Liver (tissue), 3 donors: ENCODE data around the gene DCXR.

Source experiments
- FOXA1 ChIP-seq: IDR thresholded peaks from 2 replicates; pipeline ENCODE4 v1.6.1; 2016; ENCODE audit warnings: antibody characterized with exemption
- HNF4A ChIP-seq, 2 donors: conservative IDR thresholded peaks; 2 replicates each; pipeline ENCODE4 v1.6.1; 2016; ENCODE audit warnings: antibody characterized with exemption in 2 of 2, mild to moderate bottlenecking in 2 of 2
- HNF4G ChIP-seq: IDR thresholded peaks from 2 replicates; pipeline ENCODE4 v1.6.1; 2016; ENCODE audit warnings: antibody characterized with exemption
- JUND ChIP-seq, 2 donors: IDR thresholded peaks; 2 replicates each; pipeline ENCODE4 v1.6.1; 2016; ENCODE audit warnings: antibody characterized with exemption in 2 of 2
- NR2F2 ChIP-seq: IDR thresholded peaks from 2 replicates; pipeline ENCODE4 v1.6.1; 2016; ENCODE audit warnings: antibody characterized with exemption
- RAD21 ChIP-seq, 2 donors: IDR thresholded peaks; 2 replicates each; pipeline ENCODE4 v1.6.1; 2016; ENCODE audit warnings: antibody characterized with exemption in 2 of 2, mild to moderate bottlenecking in 2 of 2
- SP1 ChIP-seq: IDR thresholded peaks from 2 replicates; pipeline ENCODE4 v1.6.1; 2018; ENCODE audit warnings: antibody characterized with exemption, mild to moderate bottlenecking
- TAF1 ChIP-seq: conservative IDR thresholded peaks from 2 replicates; pipeline ENCODE4 v1.6.1; 2016; ENCODE audit warnings: antibody characterized with exemption, mild to moderate bottlenecking
- YY1 ChIP-seq: IDR thresholded peaks from 2 replicates; pipeline ENCODE4 v1.6.1; 2016; ENCODE audit warnings: antibody characterized with exemption, mild to moderate bottlenecking
- TF ChIP-seq, protein P1 (sequence below): IDR thresholded peaks from 2 replicates; pipeline ENCODE4 v1.6.1; 2016; ENCODE audit warnings: antibody characterized with exemption
- TF ChIP-seq, protein P2 (sequence below): fragments of 150-350 bp; IDR thresholded peaks from 2 replicates; pipeline ENCODE4 v1.5.1; 2017; ENCODE audit warnings: improper control_type of control experiment, low read depth, low read length; ENCODE audit not compliant: missing input control
- TF ChIP-seq, protein P3 (sequence below): IDR thresholded peaks from 2 replicates; pipeline ENCODE4 v1.6.1; 2016; ENCODE audit warnings: antibody characterized with exemption
- TF ChIP-seq, protein P4 (sequence below): IDR thresholded peaks from 2 replicates; pipeline ENCODE4 v1.6.1; 2016; ENCODE audit warnings: antibody characterized with exemption
- TF ChIP-seq, protein P5 (sequence below): IDR thresholded peaks from 2 replicates; pipeline ENCODE4 v1.6.1; 2016; ENCODE audit warnings: antibody characterized with exemption, mild to moderate bottlenecking
- donor health status: healthy.
- donor health status: healthy.

DNA sequence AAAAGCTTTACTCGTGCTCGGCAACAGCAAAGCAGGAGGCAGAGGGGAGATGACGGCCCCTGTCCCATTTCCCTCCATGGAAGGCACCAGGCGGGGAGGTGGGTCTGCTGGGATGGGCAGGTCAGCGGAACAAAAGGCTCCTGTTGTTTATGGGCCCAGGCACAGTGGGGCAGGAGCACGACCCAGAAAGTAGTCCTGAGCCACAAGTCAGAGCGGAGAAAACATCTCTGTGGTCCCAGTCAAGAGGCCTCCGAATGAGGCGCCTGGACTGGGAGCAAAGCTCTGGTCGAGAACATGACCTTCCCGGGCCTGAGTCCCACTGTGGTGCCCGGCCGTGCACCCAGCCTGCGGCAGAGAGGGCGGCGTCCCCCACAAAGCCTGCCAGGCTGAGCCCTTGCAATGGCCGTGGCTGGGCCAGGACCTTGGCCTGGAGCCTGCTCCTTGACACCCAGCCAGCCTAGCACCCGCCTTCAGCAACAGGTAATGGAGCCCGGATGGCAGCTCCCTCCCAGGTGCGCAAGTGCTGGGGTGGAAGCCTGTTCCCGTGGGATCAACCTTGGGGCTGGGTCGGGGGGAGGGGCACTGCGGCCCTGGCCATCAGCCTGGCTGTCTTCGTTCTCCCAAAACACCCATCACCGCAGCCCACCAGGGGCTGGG is 10.5 kb upstream of the DCXR start:
- no peak for TF ChIP-seq TAF1
- TF ChIP-seq, protein P1, sequence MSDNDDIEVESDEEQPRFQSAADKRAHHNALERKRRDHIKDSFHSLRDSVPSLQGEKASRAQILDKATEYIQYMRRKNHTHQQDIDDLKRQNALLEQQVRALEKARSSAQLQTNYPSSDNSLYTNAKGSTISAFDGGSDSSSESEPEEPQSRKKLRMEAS: no peak
- TF ChIP-seq, protein P2, sequence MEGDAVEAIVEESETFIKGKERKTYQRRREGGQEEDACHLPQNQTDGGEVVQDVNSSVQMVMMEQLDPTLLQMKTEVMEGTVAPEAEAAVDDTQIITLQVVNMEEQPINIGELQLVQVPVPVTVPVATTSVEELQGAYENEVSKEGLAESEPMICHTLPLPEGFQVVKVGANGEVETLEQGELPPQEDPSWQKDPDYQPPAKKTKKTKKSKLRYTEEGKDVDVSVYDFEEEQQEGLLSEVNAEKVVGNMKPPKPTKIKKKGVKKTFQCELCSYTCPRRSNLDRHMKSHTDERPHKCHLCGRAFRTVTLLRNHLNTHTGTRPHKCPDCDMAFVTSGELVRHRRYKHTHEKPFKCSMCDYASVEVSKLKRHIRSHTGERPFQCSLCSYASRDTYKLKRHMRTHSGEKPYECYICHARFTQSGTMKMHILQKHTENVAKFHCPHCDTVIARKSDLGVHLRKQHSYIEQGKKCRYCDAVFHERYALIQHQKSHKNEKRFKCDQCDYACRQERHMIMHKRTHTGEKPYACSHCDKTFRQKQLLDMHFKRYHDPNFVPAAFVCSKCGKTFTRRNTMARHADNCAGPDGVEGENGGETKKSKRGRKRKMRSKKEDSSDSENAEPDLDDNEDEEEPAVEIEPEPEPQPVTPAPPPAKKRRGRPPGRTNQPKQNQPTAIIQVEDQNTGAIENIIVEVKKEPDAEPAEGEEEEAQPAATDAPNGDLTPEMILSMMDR: no peak
- TF ChIP-seq SP1: peak; percentile 28
- peak; percentile 32 to 67 for TF ChIP-seq HNF4A (conservative IDR thresholded peaks at IDR 0.05)
- TF ChIP-seq HNF4G: no peak
- TF ChIP-seq, protein P3, sequence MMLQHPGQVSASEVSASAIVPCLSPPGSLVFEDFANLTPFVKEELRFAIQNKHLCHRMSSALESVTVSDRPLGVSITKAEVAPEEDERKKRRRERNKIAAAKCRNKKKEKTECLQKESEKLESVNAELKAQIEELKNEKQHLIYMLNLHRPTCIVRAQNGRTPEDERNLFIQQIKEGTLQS: no peak
- TF ChIP-seq, protein P4, sequence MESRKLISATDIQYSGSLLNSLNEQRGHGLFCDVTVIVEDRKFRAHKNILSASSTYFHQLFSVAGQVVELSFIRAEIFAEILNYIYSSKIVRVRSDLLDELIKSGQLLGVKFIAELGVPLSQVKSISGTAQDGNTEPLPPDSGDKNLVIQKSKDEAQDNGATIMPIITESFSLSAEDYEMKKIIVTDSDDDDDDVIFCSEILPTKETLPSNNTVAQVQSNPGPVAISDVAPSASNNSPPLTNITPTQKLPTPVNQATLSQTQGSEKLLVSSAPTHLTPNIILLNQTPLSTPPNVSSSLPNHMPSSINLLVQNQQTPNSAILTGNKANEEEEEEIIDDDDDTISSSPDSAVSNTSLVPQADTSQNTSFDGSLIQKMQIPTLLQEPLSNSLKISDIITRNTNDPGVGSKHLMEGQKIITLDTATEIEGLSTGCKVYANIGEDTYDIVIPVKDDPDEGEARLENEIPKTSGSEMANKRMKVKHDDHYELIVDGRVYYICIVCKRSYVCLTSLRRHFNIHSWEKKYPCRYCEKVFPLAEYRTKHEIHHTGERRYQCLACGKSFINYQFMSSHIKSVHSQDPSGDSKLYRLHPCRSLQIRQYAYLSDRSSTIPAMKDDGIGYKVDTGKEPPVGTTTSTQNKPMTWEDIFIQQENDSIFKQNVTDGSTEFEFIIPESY: no peak
- TF ChIP-seq JUND (IDR thresholded peaks at IDR 0.05): no peak
- TF ChIP-seq, protein P5, sequence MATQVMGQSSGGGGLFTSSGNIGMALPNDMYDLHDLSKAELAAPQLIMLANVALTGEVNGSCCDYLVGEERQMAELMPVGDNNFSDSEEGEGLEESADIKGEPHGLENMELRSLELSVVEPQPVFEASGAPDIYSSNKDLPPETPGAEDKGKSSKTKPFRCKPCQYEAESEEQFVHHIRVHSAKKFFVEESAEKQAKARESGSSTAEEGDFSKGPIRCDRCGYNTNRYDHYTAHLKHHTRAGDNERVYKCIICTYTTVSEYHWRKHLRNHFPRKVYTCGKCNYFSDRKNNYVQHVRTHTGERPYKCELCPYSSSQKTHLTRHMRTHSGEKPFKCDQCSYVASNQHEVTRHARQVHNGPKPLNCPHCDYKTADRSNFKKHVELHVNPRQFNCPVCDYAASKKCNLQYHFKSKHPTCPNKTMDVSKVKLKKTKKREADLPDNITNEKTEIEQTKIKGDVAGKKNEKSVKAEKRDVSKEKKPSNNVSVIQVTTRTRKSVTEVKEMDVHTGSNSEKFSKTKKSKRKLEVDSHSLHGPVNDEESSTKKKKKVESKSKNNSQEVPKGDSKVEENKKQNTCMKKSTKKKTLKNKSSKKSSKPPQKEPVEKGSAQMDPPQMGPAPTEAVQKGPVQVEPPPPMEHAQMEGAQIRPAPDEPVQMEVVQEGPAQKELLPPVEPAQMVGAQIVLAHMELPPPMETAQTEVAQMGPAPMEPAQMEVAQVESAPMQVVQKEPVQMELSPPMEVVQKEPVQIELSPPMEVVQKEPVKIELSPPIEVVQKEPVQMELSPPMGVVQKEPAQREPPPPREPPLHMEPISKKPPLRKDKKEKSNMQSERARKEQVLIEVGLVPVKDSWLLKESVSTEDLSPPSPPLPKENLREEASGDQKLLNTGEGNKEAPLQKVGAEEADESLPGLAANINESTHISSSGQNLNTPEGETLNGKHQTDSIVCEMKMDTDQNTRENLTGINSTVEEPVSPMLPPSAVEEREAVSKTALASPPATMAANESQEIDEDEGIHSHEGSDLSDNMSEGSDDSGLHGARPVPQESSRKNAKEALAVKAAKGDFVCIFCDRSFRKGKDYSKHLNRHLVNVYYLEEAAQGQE: no peak
- TF ChIP-seq YY1: peak; percentile 84
- no peak for TF ChIP-seq RAD21 (IDR thresholded peaks at IDR 0.05)
- TF ChIP-seq NR2F2: no peak
- TF ChIP-seq FOXA1: no peak
